Prostate gland (tissue), 2 donors: ENCODE measurements around the gene OR51D1.
A peak's percentile ranks its signal among the peaks of the same experiment; 100 is the strongest.

Source experiments
- CTCF ChIP-seq, 4 experiments: fragments of 200-600 bp in 2 of 4; fragments of 450-650 bp in 2 of 4; sonication (generic) in 2 of 4; IDR thresholded peaks; 1 replicate in 3 of 4; 2 replicates in 1 of 4; pipeline ENCODE4 v1.5.1; 2016 to 2019; ENCODE audit warnings: antibody characterized with exemption in 4 of 4, mild to moderate bottlenecking in 2 of 4, moderate library complexity in 2 of 4
- POLR2AphosphoS5 ChIP-seq: sonication (generic); formaldehyde crosslinking; IDR thresholded peaks from one replicate; pipeline ENCODE4 v1.6.1; 2017; ENCODE audit warnings: antibody characterized with exemption

GRCh38 chr11:4606231-4607015 lies 30.9 kb upstream of the OR51D1 start:
- TF ChIP-seq CTCF (IDR thresholded peaks at IDR 0.05) (no peak), POLR2AphosphoS5 (peak; percentile 30)
